Panc1 (cell line): ENCODE data around the gene UQCRH. TPM values are rescaled to one million over a fixed set of nuclear protein-coding genes. Genes with fewer than 3 reads are reported as not detected.
A peak's percentile ranks its signal among the peaks of the same experiment; 100 is the strongest.

Experiments used
- ATAC-seq: fragments of 200-7000 bp; cut with Tn5 transposase; 2 replicates; pipeline ENCODE4 v1.9.1; 2020; ENCODE audit warnings: mild to moderate bottlenecking, moderate library complexity
- BruUV-seq: library from RNA; stranded (reverse); fragments of 400-500 nt; replicated peaks from 2 replicates; lab custom pipeline; 2021; lab: Mats Ljungman, UMichigan
- CTCF ChIA-PET: fragments of 300-600 bp; sonication (Branson Sonifier 250); formaldehyde crosslinking; loops from one replicate; lab custom pipeline; 2022; ENCODE audit warnings: antibody characterized with exemption; lab: Charles Lee
- POLR2A ChIA-PET: fragments of 300-600 bp; sonication (Branson Sonifier 250); formaldehyde crosslinking; loops from one replicate; lab custom pipeline; 2022; ENCODE audit warnings: antibody characterized with exemption; lab: Charles Lee
- DNase-seq: peaks from one replicate; pipeline ENCODE4 v3.0.0-alpha.2; 2010; ENCODE audit warnings: low read depth, low spot score
- H3K27ac ChIP-seq: 2 replicates; pipeline ENCODE4 v1.5.1; 2011; ENCODE audit warnings: mild to moderate bottlenecking, low read length, inconsistent platforms
- H3K27me3 ChIP-seq: fragments of 200-500 bp; sonication (Bioruptor generic); 2 replicates; pipeline ENCODE4 v1.6.0; 2014; ENCODE audit warnings: low read length, inconsistent platforms; ENCODE audit not compliant: control insufficient read depth, insufficient read depth
- H3K36me3 ChIP-seq: fragments of 200-500 bp; sonication (Bioruptor generic); 2 replicates; pipeline ENCODE4 v1.5.1; 2014; ENCODE audit warnings: inconsistent platforms, mild to moderate bottlenecking, low read length, moderate library complexity; ENCODE audit not compliant: control insufficient read depth, insufficient read depth
- H3K4me1 ChIP-seq: 2 replicates; pipeline ENCODE4 v1.5.1; 2011; ENCODE audit warnings: inconsistent platforms, mild to moderate bottlenecking, low read length, moderate library complexity; ENCODE audit not compliant: control insufficient read depth, insufficient read depth
- H3K4me3 ChIP-seq, 2 experiments: 2 replicates each; pipeline ENCODE4 v1.5.1; 2011 to 2012; ENCODE audit warnings: low read depth in 2 of 2, low read length in 2 of 2, mild to moderate bottlenecking in 2 of 2, inconsistent platforms in 1 of 2, moderate library complexity in 1 of 2
- H3K9me3 ChIP-seq: fragments of 200-500 bp; sonication (Bioruptor generic); 2 replicates; pipeline ENCODE4 v1.5.1; 2014; ENCODE audit warnings: low read depth, mild to moderate bottlenecking, inconsistent platforms, low read length, moderate library complexity; ENCODE audit not compliant: control insufficient read depth, insufficient read depth
- CTCF ChIP-seq: fragments of 450-650 bp; IDR thresholded peaks from 2 replicates; pipeline ENCODE4 v1.5.1; 2017; ENCODE audit warnings: mild to moderate bottlenecking
- POLR2AphosphoS5 ChIP-seq: IDR thresholded peaks from 2 replicates; pipeline ENCODE4 v1.6.1; 2012; ENCODE audit warnings: mild to moderate bottlenecking, low read depth, low read length, moderate library complexity
- REST ChIP-seq, 2 experiments: IDR thresholded peaks; 2 replicates each; pipeline ENCODE4 v1.6.1; 2011 to 2012; ENCODE audit warnings: low read depth in 2 of 2, control low read depth in 1 of 2, low read length in 1 of 2, mild to moderate bottlenecking in 1 of 2, moderate library complexity in 1 of 2; ENCODE audit not compliant: insufficient read depth in 1 of 2
- SIN3A ChIP-seq: IDR thresholded peaks from 2 replicates; pipeline ENCODE4 v1.6.1; 2012; ENCODE audit warnings: low read depth, mild to moderate bottlenecking, low read length, moderate library complexity, borderline replicate concordance; ENCODE audit not compliant: insufficient read depth
- TCF7L2 ChIP-seq: IDR thresholded peaks from 2 replicates; pipeline ENCODE4 v1.6.1; 2011; ENCODE audit warnings: mild to moderate bottlenecking, low read depth, low read length, inconsistent platforms
- in situ Hi-C: cut with HindIII; loops from 2 replicates; pipeline ENCODE4 v1.10.0; 2016; ENCODE audit warnings: low sequenced_read_pairs, low pct_unique_long_range_greater_than_20kb
- intact Hi-C: fragments of 100-400 bp; cut with micrococcal nuclease; formaldehyde crosslinking; loops from one replicate; pipeline ENCODE4 v1.10.0; 2022; ENCODE audit not compliant: unreplicated experiment
- total RNA-seq: library from RNA; stranded (reverse); gene quantifications from one replicate; pipeline ENCODE4 v1.2.1, GENCODE V29; 2021; ENCODE audit not compliant: unreplicated experiment

The UQCRH gene
- total RNA-seq, 1 experiment from 2014 or later: 498 TPM

- intact Hi-C loops (no loop called here), in situ Hi-C loops (no loop called here)
- ChIA-PET POLR2A (no interaction called here), CTCF (no interaction called here)
- TF ChIP-seq POLR2AphosphoS5 (no peak), TCF7L2 (no peak), SIN3A (no peak), REST (IDR thresholded peaks at IDR 0.05; ENCODE audit: insufficient read depth in 1 of 2, low read depth in 2 of 2, low read length in 1 of 2) (no peak), CTCF (no peak)
- TSS peak; percentile 68 for BruUV-seq
- DNase-seq: no peak
- peaks cover 11% of the 10 kb centered on the region; the same call in 1 of the 2 replicates for H3K4me1 ChIP-seq
- peak overlapping the region; percentile 97 for H3K27ac ChIP-seq
- no peaks in the 10 kb centered on the region for H3K27me3 ChIP-seq
- H3K36me3 ChIP-seq: peaks cover 23% of the 10 kb centered on the region
- ATAC-seq: no peak
- peak overlapping the region; percentile 88 to 100 for H3K4me3 ChIP-seq
- H3K9me3 ChIP-seq: no peaks in the 10 kb centered on the region
Observed at GRCh38 chr1:46300673-46301405, 2.7 kb upstream of the UQCRH start.

GRCh38 chr1:46301406-46301807 is 2.1 kb upstream of the UQCRH start:
- Histone ChIP-seq H3K4me1 (peaks cover 13% of the 10 kb centered on the region; the same call in 1 of the 2 replicates), H3K27ac (peak overlapping the region; percentile 97), H3K9me3 (no peaks in the 10 kb centered on the region), H3K4me3 (peak overlapping the region; percentile 88 to 100), H3K27me3 (no peaks in the 10 kb centered on the region), H3K36me3 (peaks cover 21% of the 10 kb centered on the region)
- no peak for TF ChIP-seq TCF7L2
- no peak for TF ChIP-seq POLR2AphosphoS5
- TF ChIP-seq CTCF: no peak
- TF ChIP-seq REST (IDR thresholded peaks at IDR 0.05; ENCODE audit: insufficient read depth in 1 of 2, low read depth in 2 of 2, low read length in 1 of 2): no peak
- TF ChIP-seq SIN3A: no peak
- ChIA-PET POLR2A (no interaction called here), CTCF (no interaction called here)
- intact Hi-C loops (no loop called here), in situ Hi-C loops (no loop called here)
- ATAC-seq (no peak), DNase-seq (no peak)
- BruUV-seq: no TSS peak
